ENCODE results near the gene CD300E.
"Not testable (repeated sequence)": the region's sequence is repeated elsewhere in the genome, so short reads cannot be mapped to it uniquely, and the experiment has no call there.

The CD300E gene

DNA sequence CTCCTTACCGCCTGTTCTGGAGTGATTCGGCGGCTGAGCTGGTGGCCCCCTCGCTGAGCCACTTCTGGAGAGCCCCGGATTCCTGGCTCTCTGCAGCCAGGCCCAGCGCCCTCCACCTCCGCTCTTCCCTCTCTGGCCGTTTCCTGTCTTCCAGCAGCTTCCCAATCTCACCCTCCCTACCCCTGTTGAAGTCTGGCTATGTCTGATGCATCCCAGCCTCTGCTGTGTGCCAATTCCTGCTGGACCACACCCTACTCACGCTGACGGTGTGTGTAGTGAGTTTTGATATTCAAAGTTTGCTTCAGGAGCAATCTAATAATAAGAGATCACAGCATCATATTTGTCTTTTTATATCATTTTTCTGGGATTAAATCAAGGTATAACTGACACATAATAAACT is 40.9 kb downstream of the CD300E start:
- H3K9ac ChIP-seq (ENCODE audit: low read length) = no peak overlapping the region
- peaks cover 32% of the 10 kb centered on the region for H3K27me3 ChIP-seq (ENCODE audit: low read depth, low read length)
- no peak overlapping the region for H3K27ac ChIP-seq (ENCODE audit: low read length)
- no peaks in the 10 kb centered on the region for H4K20me1 ChIP-seq (ENCODE audit: insufficient read depth, low read length)
- no peak overlapping the region for H3K4me3 ChIP-seq (ENCODE audit: low read length)
- H3K4me1 ChIP-seq (ENCODE audit: low read length) = no peaks in the 10 kb centered on the region
- TF ChIP-seq CTCF (IDR thresholded peaks at IDR 0.05; ENCODE audit: low read depth, low read length) = no peak
- no peak for TF ChIP-seq EZH2phosphoT487 (IDR thresholded peaks at IDR 0.05; ENCODE audit: low read depth)
- H3K79me2 ChIP-seq (ENCODE audit: low read length) = no peaks in the 10 kb centered on the region
- no peaks in the 10 kb centered on the region for H3K9me3 ChIP-seq (ENCODE audit: insufficient read depth, low read length)
- H2AFZ ChIP-seq (ENCODE audit: low read depth, low read length) = no peak overlapping the region
- H3K36me3 ChIP-seq (replicated peaks; ENCODE audit: low read depth, low read length) = no peaks in the 10 kb centered on the region
- H3K4me2 ChIP-seq (ENCODE audit: low read length) = no peak overlapping the region

- H4K20me1 ChIP-seq (ENCODE audit: insufficient read depth, low read length) = no peaks in the 10 kb centered on the region
- no peak overlapping the region for H2AFZ ChIP-seq (ENCODE audit: low read depth, low read length)
- H3K36me3 ChIP-seq (replicated peaks; ENCODE audit: low read depth, low read length) = no peaks in the 10 kb centered on the region
- TF ChIP-seq EZH2phosphoT487 (IDR thresholded peaks at IDR 0.05; ENCODE audit: low read depth) (no peak), CTCF (IDR thresholded peaks at IDR 0.05; ENCODE audit: low read depth, low read length) (no peak)
- peaks cover 17% of the 10 kb centered on the region for H3K27me3 ChIP-seq (ENCODE audit: low read depth, low read length)
- no peak overlapping the region for H3K9ac ChIP-seq (ENCODE audit: low read length)
- no peak overlapping the region for H3K4me3 ChIP-seq (ENCODE audit: low read length)
- H3K9me3 ChIP-seq (ENCODE audit: insufficient read depth, low read length) = no peaks in the 10 kb centered on the region
- no peak overlapping the region for H3K27ac ChIP-seq (ENCODE audit: low read length)
- no peak overlapping the region for H3K4me2 ChIP-seq (ENCODE audit: low read length)
- H3K4me1 ChIP-seq (ENCODE audit: low read length) = no peaks in the 10 kb centered on the region
- no peaks in the 10 kb centered on the region for H3K79me2 ChIP-seq (ENCODE audit: low read length)
These were observed 43.6 kb downstream of the CD300E start for GRCh38 chr17:74579900-74580299.

GRCh38 chr17:74578979-74579378 is 44.6 kb downstream of the CD300E start:
- H3K9me3 ChIP-seq (ENCODE audit: insufficient read depth, low read length) = no peaks in the 10 kb centered on the region
- no peak overlapping the region for H3K9ac ChIP-seq (ENCODE audit: low read length)
- H4K20me1 ChIP-seq (ENCODE audit: insufficient read depth, low read length) = no peaks in the 10 kb centered on the region
- H3K27ac ChIP-seq (ENCODE audit: low read length) = no peak overlapping the region
- H3K27me3 ChIP-seq (ENCODE audit: low read depth, low read length) = peaks cover 16% of the 10 kb centered on the region
- no peak overlapping the region for H3K4me3 ChIP-seq (ENCODE audit: low read length)
- TF ChIP-seq EZH2phosphoT487 (IDR thresholded peaks at IDR 0.05; ENCODE audit: low read depth) (no peak), CTCF (IDR thresholded peaks at IDR 0.05; ENCODE audit: low read depth, low read length) (no peak)
- H3K79me2 ChIP-seq (ENCODE audit: low read length) = no peaks in the 10 kb centered on the region
- H3K4me2 ChIP-seq (ENCODE audit: low read length) = no peak overlapping the region
- H3K36me3 ChIP-seq (replicated peaks; ENCODE audit: low read depth, low read length) = no peaks in the 10 kb centered on the region
- H2AFZ ChIP-seq (ENCODE audit: low read depth, low read length) = no peak overlapping the region
- H3K4me1 ChIP-seq (ENCODE audit: low read length) = no peaks in the 10 kb centered on the region

GRCh38 chr17:74574489-74575142 is 48.9 kb downstream of the CD300E start:
- Histone ChIP-seq H2AFZ (ENCODE audit: low read depth, low read length) (no peak overlapping the region), H3K27ac (ENCODE audit: low read length) (no peak overlapping the region), H3K9me3 (ENCODE audit: insufficient read depth, low read length) (no peaks in the 10 kb centered on the region), H3K4me3 (ENCODE audit: low read length) (no peak overlapping the region), H4K20me1 (ENCODE audit: insufficient read depth, low read length) (no peaks in the 10 kb centered on the region), H3K79me2 (ENCODE audit: low read length) (no peaks in the 10 kb centered on the region), H3K36me3 (replicated peaks; ENCODE audit: low read depth, low read length) (no peaks in the 10 kb centered on the region), H3K4me2 (ENCODE audit: low read length) (no peak overlapping the region), H3K4me1 (ENCODE audit: low read length) (no peaks in the 10 kb centered on the region), H3K27me3 (ENCODE audit: low read depth, low read length) (peaks cover 26% of the 10 kb centered on the region), H3K9ac (ENCODE audit: low read length) (no peak overlapping the region)
- TF ChIP-seq CTCF (IDR thresholded peaks at IDR 0.05; ENCODE audit: low read depth, low read length) (no peak), EZH2phosphoT487 (IDR thresholded peaks at IDR 0.05; ENCODE audit: low read depth) (no peak)

- H4K20me1 ChIP-seq (ENCODE audit: insufficient read depth, low read length); H3K36me3 ChIP-seq (replicated peaks; ENCODE audit: low read depth, low read length); H3K79me2 ChIP-seq (ENCODE audit: low read length); H2AFZ ChIP-seq (ENCODE audit: low read depth, low read length); H3K9ac ChIP-seq (ENCODE audit: low read length); H3K9me3 ChIP-seq (ENCODE audit: insufficient read depth, low read length); H3K4me2 ChIP-seq (ENCODE audit: low read length); H3K27ac ChIP-seq (ENCODE audit: low read length); H3K4me1 ChIP-seq (ENCODE audit: low read length); H3K4me3 ChIP-seq (ENCODE audit: low read length): not testable (repeated sequence)
- H3K27me3 ChIP-seq (ENCODE audit: low read depth, low read length) = peaks cover 26% of the 10 kb centered on the region
These were observed 49.9 kb downstream of the CD300E start for GRCh38 chr17:74573635-74574034.

All from OCI-LY3 (cell line).